Measurements from ENCODE around the gene MANSC1. TPM values are rescaled to one million over a fixed set of nuclear protein-coding genes. Genes with fewer than 3 reads are reported as not detected.
"Not testable (repeated sequence)": the region's sequence is repeated elsewhere in the genome, so short reads cannot be mapped to it uniquely, and the experiment has no call there.

MANSC1 gene
- total RNA-seq, 1 donor from 2014 or later = 15.4 TPM

DNA sequence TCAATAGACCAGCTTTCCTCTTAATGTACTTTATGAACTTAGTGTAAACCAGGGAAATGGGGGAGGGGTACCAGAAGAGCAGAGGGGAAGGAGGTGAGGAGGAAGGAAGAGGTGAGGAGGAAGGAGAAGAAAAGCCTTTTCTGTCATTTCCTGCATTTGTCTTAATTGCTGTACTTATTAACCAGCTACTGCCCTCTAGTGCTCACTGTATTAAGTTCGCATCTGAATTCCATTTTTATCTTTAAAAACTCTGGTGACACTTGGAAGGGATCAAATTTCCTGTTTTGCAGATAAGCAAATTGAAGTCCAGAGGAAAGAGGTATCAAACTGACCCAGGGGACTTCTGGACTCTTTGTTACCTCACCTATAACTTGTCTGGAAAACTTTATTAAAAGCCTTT, 22.2 kb downstream of the MANSC1 start:
- DNase-seq (ENCODE audit: low spot score) = no peak

DNA sequence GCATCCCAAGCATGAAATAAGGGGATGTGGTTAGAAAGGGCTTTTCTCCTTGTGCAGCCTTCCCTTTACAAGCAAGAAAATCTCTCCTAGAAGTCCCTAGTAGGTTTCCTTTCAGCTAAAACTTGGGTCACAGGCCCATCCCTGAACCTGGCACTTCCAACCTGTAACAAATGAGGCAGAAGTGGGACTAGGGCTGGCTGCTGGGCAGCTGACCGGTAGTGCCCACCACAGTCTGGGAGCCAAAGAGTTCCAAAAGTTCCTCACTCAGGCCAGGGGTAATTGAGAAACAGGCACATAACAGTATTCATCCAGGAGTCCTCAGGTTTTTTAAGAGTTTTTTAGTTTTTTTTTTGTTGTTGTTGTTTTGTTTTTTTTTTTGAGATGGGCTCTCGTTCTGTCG, 23.8 kb downstream of the MANSC1 start:
- DNase-seq (ENCODE audit: low spot score) = peak; percentile 37

DNA sequence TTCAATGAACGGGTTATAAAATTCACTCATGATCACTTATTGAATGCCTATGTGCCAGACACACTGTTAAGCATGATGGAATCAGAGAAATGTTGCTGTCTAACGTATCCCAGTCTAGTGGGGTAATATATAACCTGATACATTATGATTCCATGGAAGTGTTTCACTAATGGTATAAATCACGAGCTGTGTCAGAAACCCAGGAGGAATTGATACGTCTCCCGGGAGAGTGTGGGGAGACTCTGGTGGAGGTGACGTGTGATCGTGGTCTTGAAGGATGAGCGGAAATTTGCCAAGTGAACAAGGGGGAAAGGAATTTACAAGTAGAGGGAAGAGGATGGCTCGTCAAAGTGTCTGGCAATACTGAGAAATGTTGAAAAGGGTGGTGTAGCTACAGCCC, 26.5 kb downstream of the MANSC1 start:
- DNase-seq (ENCODE audit: low spot score) = no peak

DNA sequence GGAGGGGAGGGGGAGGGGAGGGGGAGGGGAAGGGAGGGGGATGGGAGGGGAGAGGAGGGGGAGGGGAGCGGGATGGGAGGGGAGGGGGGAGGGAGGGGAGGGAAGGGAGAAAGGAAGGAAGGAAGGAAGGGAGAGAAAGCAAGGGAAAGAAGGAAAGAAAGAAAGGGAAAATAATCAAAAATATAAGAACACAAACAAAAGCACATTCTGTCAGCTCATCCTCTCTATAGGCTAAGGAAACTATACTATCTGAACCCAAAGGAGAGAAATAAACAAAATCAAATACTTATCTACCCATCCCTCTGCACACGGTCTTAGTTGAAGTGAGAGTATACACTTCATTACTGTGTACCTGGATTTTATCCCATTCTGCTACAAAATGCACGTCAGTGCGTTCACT, 26.9 kb downstream of the MANSC1 start:
- no peak for DNase-seq (ENCODE audit: low spot score)

DNA sequence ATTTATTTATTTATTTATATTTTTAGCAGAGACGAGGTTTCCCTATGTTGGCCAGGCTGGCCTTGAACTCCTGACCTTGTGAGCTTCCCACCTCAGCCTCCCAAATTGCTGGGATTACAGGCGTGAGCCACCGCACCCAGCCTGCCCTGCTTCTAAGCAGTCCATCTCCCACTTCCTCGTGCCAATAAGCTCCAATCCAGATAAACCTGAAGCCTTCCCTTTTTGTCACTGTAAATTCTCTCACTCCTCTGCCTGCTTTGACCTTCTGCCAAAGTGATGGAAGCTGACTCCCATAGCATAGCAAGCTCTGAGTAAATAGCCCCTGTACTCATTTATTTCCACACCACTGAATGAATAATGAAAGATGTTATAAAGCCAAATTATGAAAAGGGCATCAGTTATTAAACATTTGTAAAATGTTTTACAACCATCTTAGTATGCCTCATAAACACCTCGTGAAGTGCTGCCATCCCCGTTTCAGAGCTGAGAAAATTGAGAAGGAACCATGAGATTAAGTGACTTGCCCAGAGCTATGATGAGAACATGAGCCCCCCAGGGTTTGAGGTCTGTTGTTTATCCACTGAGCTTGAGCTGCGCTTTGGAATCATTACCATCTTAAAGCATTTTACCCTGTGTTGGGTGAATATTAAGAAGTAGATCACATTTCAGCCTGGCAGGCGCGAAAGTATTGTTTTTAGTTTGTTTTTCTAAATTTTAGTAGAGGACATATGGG, 30.4 kb downstream of the MANSC1 start:
- peak; percentile 33 for DNase-seq (ENCODE audit: low spot score)

DNA sequence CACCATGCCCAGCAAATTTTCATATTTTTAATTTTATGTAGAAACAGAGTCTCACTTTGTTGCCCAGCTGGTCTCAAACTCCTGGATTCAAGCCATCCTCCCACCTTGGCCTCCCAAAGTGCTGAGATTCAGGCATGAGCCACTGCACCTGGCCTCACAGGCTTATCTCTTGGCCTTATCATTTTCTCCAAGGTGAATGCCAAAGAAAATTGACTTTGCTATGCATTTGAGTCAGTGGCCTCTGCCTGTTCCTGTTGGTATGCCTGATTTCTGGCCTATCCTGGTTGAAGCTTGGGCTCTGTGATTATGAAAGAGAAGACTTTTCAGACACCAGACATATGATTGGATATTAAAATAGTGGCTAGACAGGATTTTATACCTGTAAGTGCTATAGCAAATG, 34.2 kb downstream of the MANSC1 start:
- no peak for DNase-seq (ENCODE audit: low spot score)

DNA sequence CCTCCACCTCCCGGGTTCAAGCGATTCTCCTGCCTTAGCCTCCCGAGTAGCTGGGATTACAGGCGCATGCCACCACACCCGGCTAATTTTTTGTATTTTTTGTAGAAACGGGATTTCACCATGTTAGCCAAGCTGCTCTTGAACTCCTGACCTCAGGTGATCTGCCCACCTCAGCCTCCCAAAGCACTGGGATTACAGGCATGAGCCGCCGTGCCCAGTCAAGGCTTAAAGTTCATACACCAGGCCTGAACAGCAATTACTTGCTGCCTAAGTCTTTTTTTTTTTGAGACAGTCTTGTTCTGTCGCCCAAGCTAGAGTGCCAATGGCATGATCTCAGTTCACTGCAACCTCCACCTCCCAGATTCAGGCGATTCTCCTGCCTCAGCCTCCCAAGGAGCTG, 39.3 kb downstream of the MANSC1 start:
- DNase-seq (ENCODE audit: low spot score) = not testable (repeated sequence)

DNA sequence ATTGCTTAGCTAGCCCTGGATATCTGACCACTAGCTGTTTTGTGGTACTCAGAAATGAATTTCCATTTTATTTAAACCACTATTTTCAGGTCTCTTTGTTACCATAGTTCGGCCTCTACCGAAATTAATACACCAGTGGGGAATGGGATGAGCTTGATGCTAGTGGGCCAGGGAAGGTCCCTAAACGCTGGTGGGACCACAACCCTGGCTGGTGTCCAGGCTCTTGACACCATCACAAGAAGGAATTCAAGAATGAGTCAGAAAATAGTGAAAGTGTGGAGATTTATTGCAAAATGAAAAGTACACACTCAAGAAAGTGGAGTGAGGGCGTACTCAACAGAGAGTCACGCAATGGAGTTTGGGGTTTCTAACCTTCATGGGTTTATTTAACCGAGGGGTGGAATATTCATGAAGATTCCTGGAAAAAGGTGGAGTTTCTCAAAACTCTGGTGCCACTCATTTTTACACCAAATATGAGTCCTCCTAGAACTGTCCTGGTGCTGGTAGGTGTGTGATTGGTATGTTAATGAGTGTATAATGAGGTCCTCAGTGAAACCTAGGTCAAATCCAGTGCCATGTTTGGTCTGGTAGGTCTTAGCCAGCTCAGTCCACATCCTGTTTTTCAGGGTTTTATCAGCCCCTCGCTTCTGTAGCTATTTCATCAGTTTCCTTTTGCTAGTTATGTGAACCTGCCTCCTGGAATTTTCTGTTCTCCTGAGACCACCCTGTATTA, 44.3 kb downstream of the MANSC1 start:
- DNase-seq (ENCODE audit: low spot score) = peak; percentile 5

DNA sequence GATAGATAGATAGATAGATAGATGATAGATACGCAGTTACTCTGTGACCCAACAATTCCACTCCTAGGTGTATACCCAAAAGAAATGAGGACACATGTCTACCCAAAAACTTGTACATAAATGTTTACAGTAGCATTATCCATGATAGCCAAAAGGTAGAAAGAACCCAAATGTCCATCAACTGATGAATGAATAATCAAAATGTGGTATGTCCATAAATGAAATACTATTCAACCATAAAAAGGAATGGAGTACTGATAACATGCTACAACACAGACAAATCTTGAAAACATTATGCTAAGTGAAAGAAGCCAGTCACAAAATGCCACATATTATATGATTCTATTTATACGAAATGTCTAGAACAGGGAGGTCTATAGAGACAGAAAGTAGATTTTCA, 47.1 kb downstream of the MANSC1 start:
- no peak for DNase-seq (ENCODE audit: low spot score)

DNA sequence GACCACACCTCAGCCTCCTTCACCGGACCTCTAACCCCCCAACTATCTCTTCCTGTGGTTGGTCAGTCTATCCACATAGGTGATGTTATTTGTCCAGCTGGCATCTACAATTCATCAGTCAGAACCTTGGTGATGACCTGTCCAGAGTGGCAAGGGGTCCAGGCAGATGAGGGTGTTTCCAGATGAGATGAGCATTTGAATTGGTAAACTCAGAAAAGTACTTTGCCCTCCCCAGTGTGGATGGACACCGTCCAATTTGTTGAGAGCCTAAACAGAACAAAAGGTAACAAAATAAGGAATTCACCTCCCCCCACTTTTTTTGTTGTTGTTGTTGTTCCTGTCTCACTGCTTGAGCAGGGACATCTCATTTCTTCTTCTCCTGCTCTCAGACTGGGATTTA, 48.9 kb downstream of the MANSC1 start:
- no peak for DNase-seq (ENCODE audit: low spot score)

DNA sequence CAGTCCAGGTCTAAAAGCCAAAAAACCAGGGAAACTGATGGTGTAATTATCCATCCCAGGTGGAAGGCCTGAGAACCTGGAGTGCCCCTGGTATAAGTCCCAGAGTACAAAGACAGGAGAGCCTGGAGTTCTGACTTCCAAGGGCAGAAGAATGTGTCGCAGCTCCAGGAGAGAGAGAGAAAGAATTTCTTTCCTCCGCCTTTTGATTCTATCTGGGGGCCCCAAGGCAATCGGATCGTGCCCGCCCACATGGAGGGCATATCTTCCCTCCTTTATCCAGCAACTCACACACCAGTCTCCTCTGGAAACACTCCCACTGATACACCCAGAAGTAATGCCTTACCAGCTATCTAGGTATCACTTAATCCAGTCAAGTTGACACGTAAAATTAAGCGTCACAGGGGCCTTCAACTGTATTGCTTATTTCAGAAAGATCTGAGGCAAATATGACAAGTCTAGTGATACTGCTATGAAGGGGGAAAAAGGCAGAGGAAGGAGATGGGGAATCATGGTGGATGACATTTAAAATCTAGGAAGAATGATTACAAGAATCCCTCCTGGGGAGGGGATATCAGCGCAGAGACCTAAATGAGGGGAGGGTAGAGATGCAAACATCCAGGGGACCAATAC, 52.7 kb downstream of the MANSC1 start:
- no peak for DNase-seq (ENCODE audit: low spot score)

DNA sequence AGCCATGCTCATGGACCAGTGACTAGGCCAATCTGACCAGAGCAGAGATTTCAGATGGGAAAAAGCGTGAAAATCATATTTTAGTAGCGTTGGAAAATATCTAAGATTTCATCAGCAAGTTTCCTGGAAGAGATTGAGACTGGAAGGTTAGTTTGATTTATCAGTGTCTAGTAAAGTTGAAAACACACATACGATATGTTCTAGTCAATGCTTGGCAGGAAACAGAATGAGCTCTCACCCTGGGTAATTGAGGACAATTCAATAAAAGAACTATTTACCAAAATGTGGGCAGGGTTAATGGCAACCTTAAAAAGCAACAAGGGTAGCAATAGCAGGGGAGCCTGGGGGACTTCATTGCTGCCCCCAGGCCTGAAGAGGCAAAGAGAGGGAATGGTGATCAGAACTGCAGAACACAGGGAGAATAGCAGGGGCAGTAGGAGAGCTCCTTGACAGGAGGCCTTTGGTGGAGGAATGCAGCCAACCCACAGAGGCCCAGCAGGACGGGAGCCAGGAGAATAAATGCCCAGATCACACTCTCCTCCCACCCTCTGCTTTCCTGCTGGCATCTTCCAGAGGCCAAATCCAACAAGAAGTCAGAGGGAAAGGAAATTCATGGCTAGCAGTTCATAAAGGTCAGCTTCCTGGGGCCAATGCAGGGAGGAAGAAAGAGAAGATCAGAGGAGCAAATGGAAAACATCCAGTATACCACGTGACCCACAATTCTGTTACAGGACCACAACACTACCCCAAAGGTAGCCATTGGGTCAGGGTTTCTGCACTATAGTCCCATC, 55.6 kb downstream of the MANSC1 start:
- no peak for DNase-seq (ENCODE audit: low spot score)

DNA sequence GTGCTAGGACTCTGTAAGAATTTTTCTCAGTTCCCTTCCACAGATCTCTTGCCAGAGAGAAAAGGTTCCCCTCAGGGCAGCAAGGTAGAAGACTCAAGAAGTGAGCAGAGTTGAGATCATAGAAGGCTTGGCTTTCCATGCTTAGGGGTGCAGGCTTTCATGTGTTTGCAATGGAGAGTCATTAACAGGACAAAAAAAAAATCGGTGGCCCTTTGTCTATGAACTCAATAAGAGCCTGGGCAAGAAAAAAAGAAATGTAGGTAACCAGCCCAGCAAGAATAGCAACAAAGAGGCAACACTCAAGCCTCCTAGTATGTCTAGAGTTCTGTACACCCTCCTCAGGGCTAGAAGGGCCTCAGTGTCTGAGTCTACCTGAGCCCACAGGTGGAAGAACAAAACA, 59.8 kb downstream of the MANSC1 start:
- DNase-seq (ENCODE audit: low spot score) = no peak

DNA sequence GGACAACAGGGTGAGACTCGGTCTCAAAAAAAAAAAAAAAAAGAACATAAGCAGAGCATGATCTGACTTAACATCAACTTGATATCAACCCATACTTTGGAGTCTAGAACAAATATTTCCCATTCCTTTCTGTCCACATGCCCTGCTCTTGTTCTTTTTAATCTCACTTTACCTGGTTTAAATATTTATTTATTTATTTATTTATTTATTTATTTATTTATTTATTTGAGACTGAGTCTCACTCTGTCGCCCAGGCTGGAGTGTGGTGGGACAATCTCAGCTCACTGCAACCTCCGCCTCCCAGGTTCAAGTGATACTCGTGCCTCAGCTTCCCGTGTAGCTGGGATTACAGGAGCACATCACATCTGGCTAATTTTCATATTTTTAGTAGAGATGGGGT, 63.6 kb downstream of the MANSC1 start:
- DNase-seq (ENCODE audit: low spot score) = no peak

DNA sequence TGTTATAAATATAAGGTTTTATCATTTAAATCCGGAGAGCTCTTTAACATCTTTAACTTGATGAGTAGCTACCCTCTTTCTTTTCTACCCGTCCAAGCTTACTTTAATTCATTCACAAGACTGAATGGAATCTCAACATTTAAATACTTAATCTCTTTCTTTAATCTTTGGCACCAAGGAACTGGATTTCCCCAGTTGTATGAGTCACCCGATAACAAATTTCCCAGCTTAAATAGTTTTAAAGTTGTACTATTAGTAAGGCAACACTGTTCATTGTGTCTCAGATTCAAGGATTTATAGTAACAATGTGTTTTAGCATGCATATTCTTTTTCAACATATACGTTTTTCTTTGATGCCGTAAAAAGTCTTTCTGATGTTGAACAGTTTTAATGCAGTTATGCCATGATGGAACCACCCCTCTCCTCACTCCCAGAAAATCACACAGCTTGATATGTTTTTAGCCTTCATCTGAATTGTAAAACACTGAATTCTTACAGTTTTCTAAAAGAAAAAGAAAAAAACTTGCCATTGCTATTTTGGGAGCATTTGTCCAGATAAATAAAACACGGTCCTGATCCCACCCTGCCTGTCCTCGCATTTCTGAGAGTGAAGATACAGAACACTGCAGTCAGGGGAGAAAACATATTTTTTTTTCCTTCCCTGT, 67.1 kb downstream of the MANSC1 start:
- no peak for DNase-seq (ENCODE audit: low spot score)

DNA sequence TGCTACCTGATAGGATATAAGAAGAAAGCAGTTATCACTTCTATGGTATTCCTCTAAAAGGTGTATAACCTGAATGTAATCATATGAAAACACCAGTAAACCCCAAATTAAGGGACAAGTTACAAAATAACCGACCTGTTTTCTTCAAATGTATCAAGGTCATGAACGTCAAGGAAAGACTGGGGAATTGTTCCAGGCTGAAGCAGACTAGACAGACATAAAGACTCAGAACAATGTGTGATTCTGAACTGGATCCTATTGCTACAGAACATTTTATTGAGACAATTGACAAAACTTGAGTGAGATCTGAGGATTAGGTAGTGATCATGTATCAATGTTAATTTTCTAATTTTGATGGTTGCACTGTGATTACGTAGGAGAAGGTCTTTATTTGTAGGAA, 67.8 kb downstream of the MANSC1 start:
- DNase-seq (ENCODE audit: low spot score) = no peak

DNA sequence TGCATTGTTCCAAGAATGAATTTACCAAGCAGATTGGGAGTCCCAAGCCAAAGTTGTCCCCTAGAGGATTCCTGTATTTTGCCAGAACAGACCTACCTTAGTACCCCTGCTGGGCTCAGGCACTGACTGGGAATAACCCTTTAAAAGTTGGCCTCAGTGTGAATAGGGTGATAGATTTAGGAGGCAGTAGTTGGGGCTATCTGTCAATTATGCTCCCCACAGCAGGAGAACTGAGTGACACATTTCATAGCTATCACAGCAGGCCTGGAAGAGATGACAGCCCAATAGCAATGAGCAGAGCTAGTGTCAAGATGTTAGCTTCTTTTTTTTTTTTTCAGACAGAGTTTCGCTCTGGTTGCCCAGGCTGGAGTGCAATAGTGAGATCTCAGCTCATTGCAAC, 68.9 kb downstream of the MANSC1 start:
- DNase-seq (ENCODE audit: low spot score) = no peak

DNA sequence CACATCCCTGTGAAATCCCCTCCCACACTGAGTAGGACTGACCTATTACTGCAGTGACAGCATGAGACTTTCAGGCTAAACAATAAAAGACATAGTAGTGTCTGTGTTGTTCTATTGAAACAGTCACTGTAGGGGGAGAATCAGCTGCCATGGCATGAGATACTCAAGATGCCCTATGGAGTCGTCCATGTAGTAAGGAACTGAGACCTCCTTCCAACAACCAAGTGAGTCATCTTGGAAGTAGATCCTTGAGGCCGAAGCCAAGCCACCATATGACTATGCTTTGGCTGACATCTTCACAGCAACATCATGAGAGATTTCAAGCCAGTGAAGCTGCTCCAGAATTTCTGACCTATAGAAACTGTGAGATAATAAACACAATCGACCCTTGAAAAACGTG, 71.1 kb downstream of the MANSC1 start:
- no peak for DNase-seq (ENCODE audit: low spot score)

Data from mesenteric fat pad (tissue), 1 donor.